ENCODE data around the gene LRIG1.

Gene LRIG1

GRCh38 chr3:66378256-66378655, 122.6 kb downstream of the LRIG1 start:
- Mint-ChIP-seq H3K27ac (no peak overlapping the region), H3K36me3 (ENCODE audit: low read depth) (peaks cover 82% of the 10 kb centered on the region), H3K4me3 (no peak overlapping the region)

GRCh38 chr3:66377800-66378199, 123.0 kb downstream of the LRIG1 start:
- H3K4me1 Mint-ChIP-seq (ENCODE audit: low read depth), result no peaks in the 10 kb centered on the region
- H3K36me3 Mint-ChIP-seq (ENCODE audit: low read depth), result peaks cover 78% of the 10 kb centered on the region
- H3K27ac Mint-ChIP-seq, result no peak overlapping the region
- H3K27me3 Mint-ChIP-seq, result no peaks in the 10 kb centered on the region
- intact Hi-C loops (cut with micrococcal nuclease), result no loop called here
- H3K9me3 Mint-ChIP-seq, result no peaks in the 10 kb centered on the region
- no peak overlapping the region for H3K4me3 Mint-ChIP-seq

More at GRCh38 chr3:66378256-66378655, 122.6 kb downstream of the LRIG1 start:
- Mint-ChIP-seq H3K4me1 (ENCODE audit: low read depth) (no peaks in the 10 kb centered on the region), H3K9me3 (no peaks in the 10 kb centered on the region), H3K27me3 (no peaks in the 10 kb centered on the region)
- intact Hi-C loops (cut with micrococcal nuclease), result no loop called here

GRCh38 chr3:66376568-66376967, 124.3 kb downstream of the LRIG1 start:
- Mint-ChIP-seq H3K36me3 (ENCODE audit: low read depth) (peaks cover 65% of the 10 kb centered on the region), H3K4me3 (no peak overlapping the region), H3K27me3 (no peaks in the 10 kb centered on the region), H3K9me3 (no peaks in the 10 kb centered on the region), H3K27ac (no peak overlapping the region), H3K4me1 (ENCODE audit: low read depth) (no peaks in the 10 kb centered on the region)
- intact Hi-C loops (cut with micrococcal nuclease), result no loop called here

GRCh38 chr3:66372681-66373350, 128.0 kb downstream of the LRIG1 start:
- Mint-ChIP-seq H3K9me3 (no peaks in the 10 kb centered on the region), H3K4me1 (ENCODE audit: low read depth) (no peaks in the 10 kb centered on the region), H3K27ac (no peak overlapping the region), H3K36me3 (ENCODE audit: low read depth) (peaks cover 36% of the 10 kb centered on the region), H3K4me3 (no peak overlapping the region), H3K27me3 (no peaks in the 10 kb centered on the region)
- intact Hi-C loops (cut with micrococcal nuclease), result no loop called here

GRCh38 chr3:66371432-66371831, 129.4 kb downstream of the LRIG1 start:
- intact Hi-C loops (cut with micrococcal nuclease), result no loop called here
- Mint-ChIP-seq H3K27ac (no peak overlapping the region), H3K4me3 (no peak overlapping the region), H3K27me3 (no peaks in the 10 kb centered on the region), H3K9me3 (no peaks in the 10 kb centered on the region), H3K4me1 (ENCODE audit: low read depth) (no peaks in the 10 kb centered on the region), H3K36me3 (ENCODE audit: low read depth) (peaks cover 22% of the 10 kb centered on the region)

GRCh38 chr3:66370179-66370578, 130.6 kb downstream of the LRIG1 start:
- Mint-ChIP-seq H3K27me3 (no peaks in the 10 kb centered on the region), H3K27ac (no peak overlapping the region)

GRCh38 chr3:66367979-66368378, 132.8 kb downstream of the LRIG1 start:
- Mint-ChIP-seq H3K4me1 (ENCODE audit: low read depth) (no peaks in the 10 kb centered on the region), H3K9me3 (no peaks in the 10 kb centered on the region), H3K4me3 (no peak overlapping the region), H3K27me3 (no peaks in the 10 kb centered on the region), H3K36me3 (ENCODE audit: low read depth) (peaks cover 8% of the 10 kb centered on the region), H3K27ac (no peak overlapping the region)
- intact Hi-C loops (cut with micrococcal nuclease), result no loop called here

More at GRCh38 chr3:66370179-66370578, 130.6 kb downstream of the LRIG1 start:
- peaks cover 13% of the 10 kb centered on the region for H3K36me3 Mint-ChIP-seq (ENCODE audit: low read depth)
- intact Hi-C loops (cut with micrococcal nuclease), result no loop called here
- no peaks in the 10 kb centered on the region for H3K9me3 Mint-ChIP-seq
- H3K4me3 Mint-ChIP-seq, result no peak overlapping the region
- H3K4me1 Mint-ChIP-seq (ENCODE audit: low read depth), result no peaks in the 10 kb centered on the region

GRCh38 chr3:66366747-66367146, 134.1 kb downstream of the LRIG1 start:
- H3K4me1 Mint-ChIP-seq (ENCODE audit: low read depth), result no peaks in the 10 kb centered on the region
- intact Hi-C loops (cut with micrococcal nuclease), result no loop called here
- no peaks in the 10 kb centered on the region for H3K9me3 Mint-ChIP-seq
- no peaks in the 10 kb centered on the region for H3K27me3 Mint-ChIP-seq
- H3K4me3 Mint-ChIP-seq, result no peak overlapping the region
- H3K36me3 Mint-ChIP-seq (ENCODE audit: low read depth), result peaks cover 8% of the 10 kb centered on the region
- H3K27ac Mint-ChIP-seq, result no peak overlapping the region

- H3K27ac Mint-ChIP-seq, result no peak overlapping the region
- H3K27me3 Mint-ChIP-seq, result no peaks in the 10 kb centered on the region
- intact Hi-C loops (cut with micrococcal nuclease), result no loop called here
- no peak overlapping the region for H3K4me3 Mint-ChIP-seq
- no peaks in the 10 kb centered on the region for H3K4me1 Mint-ChIP-seq (ENCODE audit: low read depth)
- H3K36me3 Mint-ChIP-seq (ENCODE audit: low read depth), result no peaks in the 10 kb centered on the region
- H3K9me3 Mint-ChIP-seq, result no peaks in the 10 kb centered on the region
These were observed 135.7 kb downstream of the LRIG1 start for GRCh38 chr3:66365080-66365479.

GRCh38 chr3:66363148-66363547, 137.7 kb downstream of the LRIG1 start:
- intact Hi-C loops (cut with micrococcal nuclease), result no loop called here
- Mint-ChIP-seq H3K27me3 (no peaks in the 10 kb centered on the region), H3K9me3 (no peaks in the 10 kb centered on the region), H3K4me1 (ENCODE audit: low read depth) (no peaks in the 10 kb centered on the region), H3K36me3 (ENCODE audit: low read depth) (no peaks in the 10 kb centered on the region), H3K27ac (no peak overlapping the region), H3K4me3 (no peak overlapping the region)

- no peaks in the 10 kb centered on the region for H3K27me3 Mint-ChIP-seq
- no peak overlapping the region for H3K27ac Mint-ChIP-seq
- H3K9me3 Mint-ChIP-seq, result no peaks in the 10 kb centered on the region
- no peaks in the 10 kb centered on the region for H3K36me3 Mint-ChIP-seq (ENCODE audit: low read depth)
- no peak overlapping the region for H3K4me3 Mint-ChIP-seq
- H3K4me1 Mint-ChIP-seq (ENCODE audit: low read depth), result no peaks in the 10 kb centered on the region
- intact Hi-C loops (cut with micrococcal nuclease), result no loop called here
These were observed 138.3 kb downstream of the LRIG1 start for GRCh38 chr3:66362541-66362941.

GRCh38 chr3:66361356-66361755, 139.5 kb downstream of the LRIG1 start:
- Mint-ChIP-seq H3K9me3 (no peaks in the 10 kb centered on the region), H3K27ac (no peak overlapping the region), H3K27me3 (no peaks in the 10 kb centered on the region), H3K4me1 (ENCODE audit: low read depth) (no peaks in the 10 kb centered on the region), H3K36me3 (ENCODE audit: low read depth) (no peaks in the 10 kb centered on the region), H3K4me3 (no peak overlapping the region)
- intact Hi-C loops (cut with micrococcal nuclease), result no loop called here

- Mint-ChIP-seq H3K4me3 (no peak overlapping the region), H3K27me3 (no peaks in the 10 kb centered on the region), H3K27ac (no peak overlapping the region), H3K4me1 (ENCODE audit: low read depth) (no peaks in the 10 kb centered on the region), H3K36me3 (ENCODE audit: low read depth) (no peaks in the 10 kb centered on the region), H3K9me3 (no peaks in the 10 kb centered on the region)
- intact Hi-C loops (cut with micrococcal nuclease), result no loop called here
These were observed 144.8 kb downstream of the LRIG1 start for GRCh38 chr3:66355997-66356396.

- Mint-ChIP-seq H3K9me3 (no peaks in the 10 kb centered on the region), H3K4me1 (ENCODE audit: low read depth) (no peaks in the 10 kb centered on the region), H3K4me3 (no peak overlapping the region), H3K36me3 (ENCODE audit: low read depth) (no peaks in the 10 kb centered on the region), H3K27me3 (no peaks in the 10 kb centered on the region), H3K27ac (no peak overlapping the region)
- intact Hi-C loops (cut with micrococcal nuclease), result no loop called here
These were observed 145.4 kb downstream of the LRIG1 start for GRCh38 chr3:66355394-66355793.

- no peaks in the 10 kb centered on the region for H3K27me3 Mint-ChIP-seq
- intact Hi-C loops (cut with micrococcal nuclease), result no loop called here
- no peaks in the 10 kb centered on the region for H3K9me3 Mint-ChIP-seq
- H3K4me3 Mint-ChIP-seq, result no peak overlapping the region
- no peaks in the 10 kb centered on the region for H3K4me1 Mint-ChIP-seq (ENCODE audit: low read depth)
- H3K36me3 Mint-ChIP-seq (ENCODE audit: low read depth), result no peaks in the 10 kb centered on the region
- H3K27ac Mint-ChIP-seq, result no peak overlapping the region
These were observed 146.8 kb downstream of the LRIG1 start for GRCh38 chr3:66354001-66354400.
